Measurements from ENCODE around the gene RPLP2.

RPLP2 gene

GRCh38 chr11:766106-766935 is 43.4 kb upstream of the RPLP2 start:
- no peak overlapping the region for H3K9ac ChIP-seq (ENCODE audit: low read depth in 1 of 2, low read length in 2 of 2)
- H3K36me3 ChIP-seq (ENCODE audit: control insufficient read depth in 1 of 2, insufficient read depth in 2 of 2, low read length in 2 of 2) = peaks cover 20 to 63% of the 10 kb centered on the region in 2 donors
- H3K27ac ChIP-seq (ENCODE audit: low read depth, low read length) = no peak overlapping the region

GRCh38 chr11:766936-767210 is 42.9 kb upstream of the RPLP2 start:
- Histone ChIP-seq H3K27ac (ENCODE audit: low read depth, low read length) (no peak overlapping the region), H3K9me3 (ENCODE audit: control insufficient read depth in 1 of 2, low read length in 2 of 2) (no peaks in the 10 kb centered on the region), H3K27me3 (ENCODE audit: control insufficient read depth in 1 of 2, insufficient read depth in 2 of 2, low read length in 2 of 2) (no peaks in the 10 kb centered on the region), H3K9ac (ENCODE audit: low read depth in 1 of 2, low read length in 2 of 2) (no peak overlapping the region), H3K4me1 (ENCODE audit: control insufficient read depth in 1 of 2, insufficient read depth in 2 of 2, low read length in 2 of 2) (peaks cover 12 to 16% of the 10 kb centered on the region in 2 donors), H3K4me3 (ENCODE audit: low read depth in 1 of 2, low read length in 2 of 2) (no peak overlapping the region), H3K36me3 (ENCODE audit: control insufficient read depth in 1 of 2, insufficient read depth in 2 of 2, low read length in 2 of 2) (peaks cover 21 to 64% of the 10 kb centered on the region in 2 donors)

More at GRCh38 chr11:766106-766935, 43.4 kb upstream of the RPLP2 start:
- Histone ChIP-seq H3K4me3 (ENCODE audit: low read depth in 1 of 2, low read length in 2 of 2) (no peak overlapping the region), H3K27me3 (ENCODE audit: control insufficient read depth in 1 of 2, insufficient read depth in 2 of 2, low read length in 2 of 2) (no peaks in the 10 kb centered on the region), H3K9me3 (ENCODE audit: control insufficient read depth in 1 of 2, low read length in 2 of 2) (no peaks in the 10 kb centered on the region), H3K4me1 (ENCODE audit: control insufficient read depth in 1 of 2, insufficient read depth in 2 of 2, low read length in 2 of 2) (peaks cover 12 to 16% of the 10 kb centered on the region in 2 donors)

- Histone ChIP-seq H3K9ac (ENCODE audit: low read depth in 1 of 2, low read length in 2 of 2) (no peak overlapping the region), H3K36me3 (ENCODE audit: control insufficient read depth in 1 of 2, insufficient read depth in 2 of 2, low read length in 2 of 2) (peaks cover 21 to 64% of the 10 kb centered on the region in 2 donors), H3K27ac (ENCODE audit: low read depth, low read length) (no peak overlapping the region), H3K27me3 (ENCODE audit: control insufficient read depth in 1 of 2, insufficient read depth in 2 of 2, low read length in 2 of 2) (no peaks in the 10 kb centered on the region), H3K4me3 (ENCODE audit: low read depth in 1 of 2, low read length in 2 of 2) (no peak overlapping the region), H3K9me3 (ENCODE audit: control insufficient read depth in 1 of 2, low read length in 2 of 2) (no peaks in the 10 kb centered on the region), H3K4me1 (ENCODE audit: control insufficient read depth in 1 of 2, insufficient read depth in 2 of 2, low read length in 2 of 2) (peaks cover 11 to 15% of the 10 kb centered on the region in 2 donors)
Observed at GRCh38 chr11:767238-767637, 42.5 kb upstream of the RPLP2 start.

GRCh38 chr11:769887-770641 is 39.7 kb upstream of the RPLP2 start:
- H3K9me3 ChIP-seq (ENCODE audit: control insufficient read depth in 1 of 2, low read length in 2 of 2) = no peaks in the 10 kb centered on the region
- H3K4me3 ChIP-seq (ENCODE audit: low read depth in 1 of 2, low read length in 2 of 2) = no peak overlapping the region
- H3K36me3 ChIP-seq (ENCODE audit: control insufficient read depth in 1 of 2, insufficient read depth in 2 of 2, low read length in 2 of 2) = peaks cover 17 to 58% of the 10 kb centered on the region in 2 donors
- no peak overlapping the region for H3K27ac ChIP-seq (ENCODE audit: low read depth, low read length)
- no peaks in the 10 kb centered on the region for H3K4me1 ChIP-seq (ENCODE audit: control insufficient read depth in 1 of 2, insufficient read depth in 2 of 2, low read length in 2 of 2)
- H3K27me3 ChIP-seq (ENCODE audit: control insufficient read depth in 1 of 2, insufficient read depth in 2 of 2, low read length in 2 of 2) = no peaks in the 10 kb centered on the region
- H3K9ac ChIP-seq (ENCODE audit: low read depth in 1 of 2, low read length in 2 of 2) = no peak overlapping the region

GRCh38 chr11:770642-771616 is 38.8 kb upstream of the RPLP2 start:
- Histone ChIP-seq H3K36me3 (ENCODE audit: control insufficient read depth in 1 of 2, insufficient read depth in 2 of 2, low read length in 2 of 2) (peaks cover 17 to 51% of the 10 kb centered on the region in 2 donors), H3K9me3 (ENCODE audit: control insufficient read depth in 1 of 2, low read length in 2 of 2) (no peaks in the 10 kb centered on the region), H3K27ac (ENCODE audit: low read depth, low read length) (no peak overlapping the region), H3K27me3 (ENCODE audit: control insufficient read depth in 1 of 2, insufficient read depth in 2 of 2, low read length in 2 of 2) (no peaks in the 10 kb centered on the region), H3K4me1 (ENCODE audit: control insufficient read depth in 1 of 2, insufficient read depth in 2 of 2, low read length in 2 of 2) (peaks cover 5% of the 10 kb centered on the region in 2 donors), H3K9ac (ENCODE audit: low read depth in 1 of 2, low read length in 2 of 2) (no peak overlapping the region), H3K4me3 (ENCODE audit: low read depth in 1 of 2, low read length in 2 of 2) (no peak overlapping the region)

- no peaks in the 10 kb centered on the region for H3K27me3 ChIP-seq (ENCODE audit: control insufficient read depth in 1 of 2, insufficient read depth in 2 of 2, low read length in 2 of 2)
- no peak overlapping the region for H3K9ac ChIP-seq (ENCODE audit: low read depth in 1 of 2, low read length in 2 of 2)
- no peak overlapping the region for H3K4me3 ChIP-seq (ENCODE audit: low read depth in 1 of 2, low read length in 2 of 2)
- H3K36me3 ChIP-seq (ENCODE audit: control insufficient read depth in 1 of 2, insufficient read depth in 2 of 2, low read length in 2 of 2) = peaks cover 17 to 43% of the 10 kb centered on the region in 2 donors
- no peaks in the 10 kb centered on the region for H3K9me3 ChIP-seq (ENCODE audit: control insufficient read depth in 1 of 2, low read length in 2 of 2)
- peaks cover 5 to 13% of the 10 kb centered on the region in 2 donors for H3K4me1 ChIP-seq (ENCODE audit: control insufficient read depth in 1 of 2, insufficient read depth in 2 of 2, low read length in 2 of 2)
- H3K27ac ChIP-seq (ENCODE audit: low read depth, low read length) = no peak overlapping the region
Observed at GRCh38 chr11:771617-772204, 38.1 kb upstream of the RPLP2 start.

- no peak overlapping the region for H3K27ac ChIP-seq (ENCODE audit: low read depth, low read length)
Observed at GRCh38 chr11:772429-773390, 37.1 kb upstream of the RPLP2 start.

GRCh38 chr11:773425-773824 is 36.3 kb upstream of the RPLP2 start:
- H3K4me1 ChIP-seq (ENCODE audit: control insufficient read depth in 1 of 2, insufficient read depth in 2 of 2, low read length in 2 of 2) = peaks cover 10 to 20% of the 10 kb centered on the region in 2 donors
- no peaks in the 10 kb centered on the region for H3K9me3 ChIP-seq (ENCODE audit: control insufficient read depth in 1 of 2, low read length in 2 of 2)
- H3K27ac ChIP-seq (ENCODE audit: low read depth, low read length) = no peak overlapping the region
- H3K9ac ChIP-seq (ENCODE audit: low read depth in 1 of 2, low read length in 2 of 2) = no peak overlapping the region
- no peak overlapping the region for H3K4me3 ChIP-seq (ENCODE audit: low read depth in 1 of 2, low read length in 2 of 2)
- no peaks in the 10 kb centered on the region for H3K27me3 ChIP-seq (ENCODE audit: control insufficient read depth in 1 of 2, insufficient read depth in 2 of 2, low read length in 2 of 2)
- peaks cover 17 to 39% of the 10 kb centered on the region in 2 donors for H3K36me3 ChIP-seq (ENCODE audit: control insufficient read depth in 1 of 2, insufficient read depth in 2 of 2, low read length in 2 of 2)

More at GRCh38 chr11:772429-773390, 37.1 kb upstream of the RPLP2 start:
- peaks cover 5 to 13% of the 10 kb centered on the region in 2 donors for H3K4me1 ChIP-seq (ENCODE audit: control insufficient read depth in 1 of 2, insufficient read depth in 2 of 2, low read length in 2 of 2)
- no peaks in the 10 kb centered on the region for H3K27me3 ChIP-seq (ENCODE audit: control insufficient read depth in 1 of 2, insufficient read depth in 2 of 2, low read length in 2 of 2)
- H3K4me3 ChIP-seq (ENCODE audit: low read depth in 1 of 2, low read length in 2 of 2) = no peak overlapping the region
- H3K36me3 ChIP-seq (ENCODE audit: control insufficient read depth in 1 of 2, insufficient read depth in 2 of 2, low read length in 2 of 2) = peaks cover 17 to 39% of the 10 kb centered on the region in 2 donors
- H3K9ac ChIP-seq (ENCODE audit: low read depth in 1 of 2, low read length in 2 of 2) = no peak overlapping the region
- H3K9me3 ChIP-seq (ENCODE audit: control insufficient read depth in 1 of 2, low read length in 2 of 2) = no peaks in the 10 kb centered on the region

GRCh38 chr11:773830-774229 is 35.9 kb upstream of the RPLP2 start:
- Histone ChIP-seq H3K27ac (ENCODE audit: low read depth, low read length) (no peak overlapping the region), H3K36me3 (ENCODE audit: control insufficient read depth in 1 of 2, insufficient read depth in 2 of 2, low read length in 2 of 2) (peaks cover 17 to 39% of the 10 kb centered on the region in 2 donors), H3K9ac (ENCODE audit: low read depth in 1 of 2, low read length in 2 of 2) (no peak overlapping the region), H3K4me1 (ENCODE audit: control insufficient read depth in 1 of 2, insufficient read depth in 2 of 2, low read length in 2 of 2) (peaks cover 14 to 24% of the 10 kb centered on the region in 2 donors), H3K27me3 (ENCODE audit: control insufficient read depth in 1 of 2, insufficient read depth in 2 of 2, low read length in 2 of 2) (no peaks in the 10 kb centered on the region), H3K4me3 (ENCODE audit: low read depth in 1 of 2, low read length in 2 of 2) (no peak overlapping the region), H3K9me3 (ENCODE audit: control insufficient read depth in 1 of 2, low read length in 2 of 2) (no peaks in the 10 kb centered on the region)
